Measurements from ENCODE around the gene PRCD.

- TF ChIP-seq CTCF (IDR thresholded peaks at IDR 0.05) (no peak), POLR2A (IDR thresholded peaks at IDR 0.05) (no peak)
Measured at GRCh38 chr17:76544546-76545365, 4.9 kb downstream of the PRCD start.
